BE2C (cell line): ENCODE results near the gene DHX8.

Source experiments
- DNase-seq: peaks from one replicate; pipeline ENCODE4 v3.0.0-alpha.2; 2020
- H3K27me3 ChIP-seq: fragments of 250-450 bp; sonication (Bioruptor Pico); 2 replicates; pipeline ENCODE4 v1.5.1; 2020; ENCODE audit warnings: mild to moderate bottlenecking
- H3K36me3 ChIP-seq: fragments of 250-450 bp; sonication (Bioruptor Pico); 2 replicates; pipeline ENCODE4 v1.5.1; 2020; ENCODE audit warnings: mild to moderate bottlenecking
- H3K4me1 ChIP-seq: fragments of 250-450 bp; sonication (Bioruptor Pico); 2 replicates; pipeline ENCODE4 v1.5.1; 2020
- H3K4me3 ChIP-seq: 2 replicates; pipeline ENCODE4 v1.5.1; 2011; ENCODE audit warnings: low read depth, low read length
- H3K9me3 ChIP-seq: fragments of 250-450 bp; sonication (Bioruptor Pico); 2 replicates; pipeline ENCODE4 v1.5.1; 2020
- CTCF ChIP-seq: IDR thresholded peaks from 2 replicates; pipeline ENCODE4 v1.5.1; 2012; ENCODE audit warnings: mild to moderate bottlenecking, low read depth, low read length

DHX8 gene

GRCh38 chr17:43546319-43547188 is 62.8 kb downstream of the DHX8 start, which contains the start of gene ETV4:
ETV4 (minus strand) TSS chr17:43546340; CDS start chr17:43545617, 723 bp downstream.
- TF ChIP-seq CTCF, result no peak
- Histone ChIP-seq H3K4me1 (peaks cover under 1% of the 10 kb centered on the region), H3K36me3 (no peaks in the 10 kb centered on the region), H3K27me3 (no peaks in the 10 kb centered on the region), H3K4me3 (peak within 1 kb of the TSS; percentile 75), H3K9me3 (no peaks in the 10 kb centered on the region)
- DNase-seq, result peak; percentile 98

GRCh38 chr17:43547189-43547550 is 63.4 kb downstream of the DHX8 start:
- H3K9me3 ChIP-seq, result no peaks in the 10 kb centered on the region
- H3K27me3 ChIP-seq, result no peaks in the 10 kb centered on the region
- H3K4me1 ChIP-seq, result no peaks in the 10 kb centered on the region; the same call in none of the 2 replicates
- H3K36me3 ChIP-seq, result no peaks in the 10 kb centered on the region
- no peak overlapping the region; the same call in 1 of the 2 replicates for H3K4me3 ChIP-seq
- no peak for DNase-seq
- TF ChIP-seq CTCF, result no peak

GRCh38 chr17:43547659-43548256 is 64.0 kb downstream of the DHX8 start:
- TF ChIP-seq CTCF, result no peak
- Histone ChIP-seq H3K36me3 (no peaks in the 10 kb centered on the region), H3K4me1 (no peaks in the 10 kb centered on the region; the same call in none of the 2 replicates), H3K27me3 (no peaks in the 10 kb centered on the region), H3K9me3 (no peaks in the 10 kb centered on the region), H3K4me3 (no peak overlapping the region)
- DNase-seq, result no peak

GRCh38 chr17:43548689-43549379 is 65.1 kb downstream of the DHX8 start:
- Histone ChIP-seq H3K36me3 (no peaks in the 10 kb centered on the region), H3K27me3 (no peaks in the 10 kb centered on the region), H3K9me3 (no peaks in the 10 kb centered on the region), H3K4me3 (no peak overlapping the region), H3K4me1 (no peaks in the 10 kb centered on the region; the same call in none of the 2 replicates)
- no peak for DNase-seq
- TF ChIP-seq CTCF, result no peak

GRCh38 chr17:43549496-43549895 is 65.7 kb downstream of the DHX8 start:
- Histone ChIP-seq H3K4me1 (no peaks in the 10 kb centered on the region; the same call in 1 of the 2 replicates), H3K4me3 (no peak overlapping the region), H3K27me3 (no peaks in the 10 kb centered on the region), H3K36me3 (no peaks in the 10 kb centered on the region), H3K9me3 (no peaks in the 10 kb centered on the region)
- no peak for DNase-seq
- TF ChIP-seq CTCF, result no peak

- Histone ChIP-seq H3K9me3 (no peaks in the 10 kb centered on the region), H3K27me3 (no peaks in the 10 kb centered on the region), H3K4me1 (no peaks in the 10 kb centered on the region), H3K4me3 (no peak overlapping the region), H3K36me3 (no peaks in the 10 kb centered on the region)
- no peak for TF ChIP-seq CTCF
- no peak for DNase-seq
Measured at GRCh38 chr17:43550754-43551153, 67.0 kb downstream of the DHX8 start.
